ENCODE measurements around the gene MYL10.

MYL10 gene

DNA sequence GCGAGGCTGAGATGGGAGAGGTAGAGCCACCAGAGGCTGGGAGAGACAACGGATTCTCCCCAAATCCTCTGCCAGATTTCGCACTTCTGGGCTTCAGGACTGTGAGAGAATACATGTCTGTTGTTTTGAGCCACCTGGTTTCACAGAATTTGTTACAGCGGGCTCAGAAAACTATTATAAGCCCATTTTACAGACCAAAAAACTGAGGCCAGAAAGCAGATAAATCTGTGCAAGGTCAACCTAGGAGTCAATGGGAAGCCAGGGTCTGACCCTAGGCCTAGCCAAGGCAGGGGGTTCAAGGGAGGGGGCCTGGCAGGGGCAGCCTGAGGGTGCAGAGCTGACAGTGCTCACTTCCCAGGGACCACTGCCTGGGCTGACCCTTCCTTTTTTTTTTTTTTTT, 8.7 kb downstream of the MYL10 start:
- TF ChIP-seq, protein P1, sequence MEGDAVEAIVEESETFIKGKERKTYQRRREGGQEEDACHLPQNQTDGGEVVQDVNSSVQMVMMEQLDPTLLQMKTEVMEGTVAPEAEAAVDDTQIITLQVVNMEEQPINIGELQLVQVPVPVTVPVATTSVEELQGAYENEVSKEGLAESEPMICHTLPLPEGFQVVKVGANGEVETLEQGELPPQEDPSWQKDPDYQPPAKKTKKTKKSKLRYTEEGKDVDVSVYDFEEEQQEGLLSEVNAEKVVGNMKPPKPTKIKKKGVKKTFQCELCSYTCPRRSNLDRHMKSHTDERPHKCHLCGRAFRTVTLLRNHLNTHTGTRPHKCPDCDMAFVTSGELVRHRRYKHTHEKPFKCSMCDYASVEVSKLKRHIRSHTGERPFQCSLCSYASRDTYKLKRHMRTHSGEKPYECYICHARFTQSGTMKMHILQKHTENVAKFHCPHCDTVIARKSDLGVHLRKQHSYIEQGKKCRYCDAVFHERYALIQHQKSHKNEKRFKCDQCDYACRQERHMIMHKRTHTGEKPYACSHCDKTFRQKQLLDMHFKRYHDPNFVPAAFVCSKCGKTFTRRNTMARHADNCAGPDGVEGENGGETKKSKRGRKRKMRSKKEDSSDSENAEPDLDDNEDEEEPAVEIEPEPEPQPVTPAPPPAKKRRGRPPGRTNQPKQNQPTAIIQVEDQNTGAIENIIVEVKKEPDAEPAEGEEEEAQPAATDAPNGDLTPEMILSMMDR (IDR thresholded peaks at IDR 0.05; ENCODE audit: borderline replicate concordance, insufficient read depth, low read depth, low read length), result no peak
- H3K4me3 ChIP-seq (ENCODE audit: low read depth, low read length), result no peak overlapping the region

DNA sequence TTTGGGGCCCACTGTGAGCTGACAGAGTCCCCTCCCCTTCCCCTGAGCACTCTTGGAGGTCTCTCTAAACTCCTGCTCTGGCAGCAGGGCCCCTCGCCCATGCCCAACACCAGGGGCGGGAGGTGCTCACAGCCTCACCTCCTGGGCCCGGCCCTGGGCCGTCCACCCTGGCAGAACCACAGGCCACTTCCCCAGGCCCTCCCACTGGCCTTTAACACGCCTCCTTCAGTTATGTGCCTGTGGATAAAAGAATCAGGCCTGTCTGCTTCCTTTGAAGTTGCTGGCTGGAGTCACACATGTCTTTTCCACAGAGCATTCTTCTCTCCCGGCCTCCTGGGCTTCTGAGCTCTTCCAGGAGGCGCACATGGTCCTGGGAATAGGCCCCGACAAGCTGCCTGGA, 10.2 kb downstream of the MYL10 start:
- TF ChIP-seq, protein P1 (IDR thresholded peaks at IDR 0.05; ENCODE audit: borderline replicate concordance, insufficient read depth, low read depth, low read length), result no peak
- H3K4me3 ChIP-seq (ENCODE audit: low read depth, low read length), result no peak overlapping the region

DNA sequence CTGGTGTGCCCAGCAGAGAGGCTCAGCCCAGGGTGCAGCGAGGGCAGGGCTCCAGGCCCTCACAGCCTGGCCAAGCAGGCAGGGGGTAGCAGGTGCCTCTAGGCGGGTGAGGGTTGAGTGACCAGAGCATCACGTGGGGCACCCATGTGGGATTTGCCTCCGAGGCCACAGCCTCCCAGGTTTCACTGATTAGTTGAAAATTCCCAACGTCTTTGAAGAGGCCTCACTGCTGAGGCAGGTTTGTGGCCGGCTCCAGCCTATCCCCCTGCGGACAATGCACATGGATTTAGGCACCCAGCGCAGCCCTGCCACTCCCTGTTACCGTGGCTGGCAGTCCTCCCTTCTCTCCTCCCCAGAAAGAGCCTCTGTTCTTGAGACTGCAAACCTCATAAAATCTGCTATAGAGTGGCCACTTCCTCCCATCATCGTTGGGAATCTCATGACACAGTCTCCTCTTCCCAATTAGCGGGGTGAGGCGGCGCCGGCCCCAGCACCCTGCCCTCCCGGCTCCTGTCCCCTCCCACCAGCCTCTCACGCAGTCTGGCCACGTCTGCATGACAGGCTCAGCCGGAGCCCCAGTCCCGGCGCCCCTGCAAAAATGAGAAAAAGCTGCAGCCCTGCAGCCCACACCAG, 10.8 kb downstream of the MYL10 start:
- H3K4me3 ChIP-seq (ENCODE audit: low read depth, low read length), result no peak overlapping the region
- TF ChIP-seq, protein P1 (IDR thresholded peaks at IDR 0.05; ENCODE audit: borderline replicate concordance, insufficient read depth, low read depth, low read length), result no peak

DNA sequence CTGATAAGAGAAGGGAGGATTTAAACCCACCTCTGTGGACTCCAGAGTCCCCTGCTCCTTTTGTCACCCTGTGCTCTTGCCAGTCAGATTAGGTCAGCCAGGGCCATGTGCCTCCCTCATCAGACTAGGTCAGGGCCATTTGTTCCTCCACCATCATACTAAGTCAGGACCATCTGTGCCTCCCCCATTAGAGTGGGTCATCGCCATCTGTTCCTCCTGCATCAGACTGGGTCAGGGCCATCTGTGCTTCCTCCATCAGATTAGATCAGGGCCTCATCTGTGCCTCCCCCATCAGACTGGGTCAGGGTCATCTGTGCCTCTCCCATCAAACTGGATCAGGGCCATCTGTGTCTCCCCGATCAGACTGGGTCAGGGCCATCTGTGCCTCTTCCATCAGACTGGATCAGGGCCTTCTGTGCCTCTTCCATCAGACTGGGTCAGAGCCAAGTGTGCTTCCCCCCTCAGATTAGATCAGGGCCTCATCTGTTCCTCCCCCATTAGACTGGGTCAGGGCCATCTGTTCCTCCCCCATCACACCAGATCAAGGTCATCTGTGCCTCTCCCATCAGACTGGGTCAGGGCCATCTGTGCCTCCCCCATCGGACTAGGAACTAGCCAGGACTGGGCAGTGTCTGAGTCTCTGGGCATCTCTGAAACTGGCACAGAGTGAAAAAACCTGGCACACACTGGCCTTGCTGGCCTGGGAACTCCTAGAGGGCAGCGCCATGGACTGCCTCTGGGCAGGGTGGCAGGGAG, 11.5 kb downstream of the MYL10 start:
- TF ChIP-seq, protein P1 (IDR thresholded peaks at IDR 0.05; ENCODE audit: borderline replicate concordance, insufficient read depth, low read depth, low read length), result no peak
- no peak overlapping the region for H3K4me3 ChIP-seq (ENCODE audit: low read depth, low read length)

DNA sequence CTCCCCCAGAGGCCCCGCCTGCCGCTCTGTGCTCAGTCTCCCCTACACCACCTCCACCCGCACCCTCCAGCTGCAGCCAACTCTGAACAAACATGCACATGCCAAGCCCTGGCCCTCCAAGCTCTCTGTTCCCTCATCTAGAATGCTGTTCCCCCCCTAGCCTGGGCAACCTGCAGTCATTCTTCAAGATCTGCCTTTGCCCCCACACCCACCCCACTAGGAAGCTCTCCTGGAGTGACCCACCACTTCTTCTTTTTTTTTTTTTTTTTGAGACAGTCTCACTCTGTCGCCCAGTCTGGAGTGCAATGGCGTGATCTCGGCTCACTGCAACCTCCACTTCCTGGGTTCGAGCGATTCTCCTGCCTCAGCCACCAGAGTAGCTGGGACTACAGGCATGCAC, 13.7 kb downstream of the MYL10 start:
- TF ChIP-seq, protein P1 (IDR thresholded peaks at IDR 0.05; ENCODE audit: borderline replicate concordance, insufficient read depth, low read depth, low read length), result no peak
- H3K4me3 ChIP-seq (ENCODE audit: low read depth, low read length), result no peak overlapping the region

DNA sequence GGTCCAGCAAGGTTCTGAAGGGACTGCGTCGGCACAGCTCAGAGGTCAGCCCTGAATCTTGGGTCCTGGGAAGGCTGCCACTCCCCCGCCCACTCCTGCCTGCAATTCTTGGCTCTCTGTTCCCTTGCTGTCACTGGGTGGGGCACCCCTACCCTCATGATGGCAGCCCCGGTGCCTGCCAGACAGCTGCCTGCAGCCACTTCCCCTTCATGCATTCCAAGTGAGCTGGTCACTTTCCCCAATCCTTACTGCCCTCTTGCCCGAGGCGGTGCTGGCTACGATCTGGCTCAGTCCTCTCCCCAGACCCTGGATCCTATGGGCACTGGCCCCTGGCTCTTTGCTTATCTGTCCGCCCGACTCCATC, 14.2 kb downstream of the MYL10 start:
- TF ChIP-seq, protein P1 (IDR thresholded peaks at IDR 0.05; ENCODE audit: borderline replicate concordance, insufficient read depth, low read depth, low read length), result no peak
- H3K4me3 ChIP-seq (ENCODE audit: low read depth, low read length), result no peak overlapping the region
